A172 (cell line): ENCODE results near the gene OSGEPL1. TPM values are rescaled to one million over a fixed set of nuclear protein-coding genes. Genes with fewer than 3 reads are reported as not detected.
"Not testable (repeated sequence)": the region's sequence is repeated elsewhere in the genome, so short reads cannot be mapped to it uniquely, and the experiment has no call there.

Source experiments
- DNase-seq: peaks from one replicate; pipeline ENCODE4 v3.0.0-alpha.2; 2015; ENCODE audit warnings: low spot score
- total RNA-seq: library from RNA; depleted of rRNA; stranded (reverse); fragments of >200 nt; shearing (Covaris generic); gene quantifications from 2 replicates; pipeline ENCODE4 v1.2.3, GENCODE V29; 2014; rRNA removed

Gene OSGEPL1
- total RNA-seq, 1 experiment from 2014 or later: 20.1 TPM

GRCh38 chr2:189751080-189751658 is 11.4 kb downstream of the OSGEPL1 start:
- DNase-seq: peak; percentile 45

GRCh38 chr2:189729430-189729829 is 33.2 kb downstream of the OSGEPL1 start:
- DNase-seq: no peak

- no peak for DNase-seq
These were observed 35.7 kb downstream of the OSGEPL1 start for GRCh38 chr2:189726849-189727248.

GRCh38 chr2:189726271-189726670 is 36.3 kb downstream of the OSGEPL1 start:
- DNase-seq: no peak

- no peak for DNase-seq
These were observed 39.4 kb downstream of the OSGEPL1 start for GRCh38 chr2:189723192-189723591.

- DNase-seq: no peak
These were observed 43.0 kb downstream of the OSGEPL1 start for GRCh38 chr2:189719571-189719970.

GRCh38 chr2:189717593-189717992 is 45.0 kb downstream of the OSGEPL1 start:
- DNase-seq: not testable (repeated sequence)

- DNase-seq: no peak
These were observed 52.9 kb downstream of the OSGEPL1 start for GRCh38 chr2:189709501-189710221.

GRCh38 chr2:189702071-189702470 is 60.5 kb downstream of the OSGEPL1 start:
- no peak for DNase-seq

- no peak for DNase-seq
These were observed 61.9 kb downstream of the OSGEPL1 start for GRCh38 chr2:189700681-189701080.

- peak; percentile 56 for DNase-seq
These were observed 64.3 kb downstream of the OSGEPL1 start for GRCh38 chr2:189698020-189698887.

Other genes starting within 250 kb of the OSGEPL1 start
- 1.2 and 1.4 TPM in 2 replicates for gene SLC40A1, start 182.0 kb downstream of the OSGEPL1 start, total RNA-seq
- gene ASNSD1, start 101.3 kb downstream of the OSGEPL1 start, total RNA-seq: 113 and 114 TPM in 2 replicates
- gene ANKAR, start 88.1 kb downstream of the OSGEPL1 start, total RNA-seq: 4.7 and 14.5 TPM in 2 replicates
- gene ORMDL1, start 21.5 kb upstream of the OSGEPL1 start, total RNA-seq: 128 and 137 TPM in 2 replicates
- gene PMS1, start 21.7 kb upstream of the OSGEPL1 start, total RNA-seq: 26.9 and 28.1 TPM in 2 replicates